Right forelimb (tissue), 1 donor: Measurements from ENCODE around the gene CLEC16A.
"Not testable (repeated sequence)": the region's sequence is repeated elsewhere in the genome, so short reads cannot be mapped to it uniquely, and the experiment has no call there.

Experiments
- DNase-seq: peaks from one replicate; pipeline ENCODE4 v3.0.0-alpha.2; 2018

CLEC16A gene

DNA sequence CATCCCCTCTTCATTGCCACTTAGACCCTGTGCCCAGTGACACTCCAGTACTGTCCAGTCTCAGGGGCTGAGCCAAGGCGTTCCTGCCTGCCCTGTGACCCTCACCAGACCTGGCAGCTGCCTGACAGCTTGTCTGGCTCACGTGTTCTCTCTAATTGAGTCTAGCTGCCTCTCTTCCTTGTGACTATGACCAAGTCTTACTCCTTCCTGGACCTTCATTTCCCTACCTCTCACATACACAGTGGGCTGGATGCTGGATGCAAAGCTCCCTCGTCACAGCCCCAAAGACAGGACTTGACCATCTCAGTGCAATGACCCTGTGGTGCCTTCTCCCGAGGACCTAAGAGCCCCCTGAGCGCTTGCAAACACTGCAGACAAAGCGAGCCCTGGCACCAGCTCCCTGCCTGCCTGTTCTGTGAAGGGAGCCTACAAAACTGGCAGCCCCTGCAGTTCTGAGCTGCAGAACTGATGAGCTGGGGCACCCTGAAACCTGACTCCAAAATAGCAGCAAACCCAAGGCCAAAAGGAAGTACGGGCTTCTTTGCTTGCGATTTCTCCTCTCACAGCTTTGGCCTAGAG, 3.8 kb upstream of the CLEC16A start:
- no peak for DNase-seq

DNA sequence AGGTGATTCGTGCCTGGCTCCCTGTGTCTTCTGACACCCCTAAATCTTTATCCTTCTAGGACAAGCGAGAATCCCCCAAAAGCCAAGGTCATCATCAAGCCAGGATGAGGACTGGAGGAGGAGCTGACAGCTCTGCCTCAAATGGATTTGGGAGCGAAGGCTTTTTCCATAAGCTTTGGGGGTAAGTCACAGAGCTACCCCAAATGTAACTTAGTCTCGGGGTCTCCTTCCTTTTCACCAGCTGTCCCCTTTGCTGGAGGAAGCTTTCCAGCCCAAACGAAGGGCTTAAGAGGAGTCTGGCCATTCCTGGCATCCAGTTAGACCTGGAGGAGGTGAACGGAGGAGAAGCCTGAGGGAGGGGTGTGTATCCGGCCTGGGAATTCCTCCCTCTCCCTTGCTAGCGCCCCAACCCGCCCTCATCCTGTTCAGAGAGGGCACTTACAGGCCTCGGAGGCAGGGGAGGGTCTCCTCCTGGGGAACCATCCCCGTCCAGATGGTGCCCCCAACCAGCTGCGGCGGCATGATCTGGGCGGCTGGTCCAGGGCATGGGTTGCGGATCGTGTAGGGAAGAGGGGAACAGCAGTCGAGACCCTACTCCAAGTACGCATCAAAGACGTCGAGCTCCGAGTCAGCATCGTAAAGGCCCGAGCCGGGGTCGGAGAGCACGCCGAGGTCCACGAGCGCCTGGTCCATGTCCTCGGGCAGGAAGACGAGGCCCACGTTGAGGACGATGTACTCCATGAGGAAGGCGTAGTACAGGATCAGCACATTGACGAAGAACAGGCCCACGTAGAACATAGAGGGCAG, 3.0 kb upstream of the CLEC16A start:
- DNase-seq = no peak

DNA sequence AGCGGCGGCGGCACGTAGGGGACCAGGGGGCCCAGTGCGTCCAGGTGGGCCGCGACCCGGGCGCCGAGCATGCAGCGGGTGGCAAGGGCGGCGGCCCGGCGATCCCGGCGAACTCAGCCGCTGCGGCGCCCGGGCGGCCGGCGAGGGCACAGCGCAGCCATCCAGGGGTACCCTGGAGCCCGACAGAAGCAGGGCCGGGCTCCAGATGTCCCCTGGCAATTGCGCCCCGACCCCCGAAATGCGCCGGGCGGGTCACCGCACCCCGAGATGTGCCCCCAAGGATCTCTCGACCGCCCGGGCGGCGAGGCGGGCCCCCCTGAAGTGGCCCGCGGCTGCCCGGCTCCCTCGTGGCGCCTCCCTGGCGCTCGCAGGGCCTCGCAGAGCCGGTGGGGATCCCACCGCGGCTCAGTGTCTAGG, 2.4 kb upstream of the CLEC16A start:
- DNase-seq = not testable (repeated sequence)

DNA sequence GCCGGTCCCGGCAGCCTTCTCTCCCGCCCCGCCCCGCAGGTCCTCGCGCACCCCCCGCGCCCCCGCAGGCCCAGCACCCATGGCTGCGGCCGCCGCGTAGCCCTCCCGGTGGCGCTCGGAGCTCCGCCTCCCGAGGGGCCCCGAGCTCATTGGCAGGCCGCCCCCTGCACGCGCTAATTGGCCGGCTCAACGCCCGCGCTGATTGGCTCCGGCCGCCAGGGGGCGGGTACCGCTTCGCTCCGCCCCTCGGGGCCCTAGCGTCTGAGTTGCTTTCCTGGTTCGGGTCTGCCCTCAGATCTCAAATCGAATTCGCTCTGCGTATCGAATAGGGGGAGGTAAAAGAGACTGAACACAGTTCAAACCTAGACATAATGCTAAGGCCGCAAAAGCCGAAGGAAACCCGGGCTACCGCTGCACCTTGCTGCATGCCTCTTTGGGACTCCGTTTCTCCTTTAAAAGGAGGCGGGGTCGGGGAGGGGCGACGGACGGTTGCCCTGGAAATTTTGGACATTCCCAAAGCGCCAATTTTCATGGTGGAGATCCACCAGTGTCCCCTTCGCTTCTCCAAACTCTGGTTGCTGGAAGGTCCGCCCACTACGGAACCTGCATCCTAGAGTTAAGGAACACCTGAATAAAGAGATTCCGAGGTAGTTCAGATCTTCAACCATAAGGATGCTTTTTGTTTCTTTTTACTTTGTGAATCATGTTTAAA, 1.9 kb upstream of the CLEC16A start, which contains the start of gene DEXI:
TSS of gene DEXI (minus strand) at position 117 of the 712 bp plus-strand sequence. CDS start 463 bp downstream, outside the sequence.
- DNase-seq = peak; percentile 94

DNA sequence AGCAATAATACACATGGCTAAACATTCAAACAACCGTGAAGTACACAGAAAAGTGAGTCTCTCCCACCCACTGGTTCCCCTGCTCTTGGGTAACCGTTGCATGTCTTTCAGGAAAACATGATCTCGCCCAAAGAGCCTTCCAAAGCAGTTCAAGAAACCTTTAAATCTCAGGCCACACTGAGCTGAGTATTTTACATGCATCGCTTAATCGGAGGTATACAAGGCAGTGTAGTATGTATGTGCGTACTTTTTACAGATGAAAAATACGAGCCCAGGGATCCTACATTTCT, 1.4 kb upstream of the CLEC16A start:
- DNase-seq = no peak

DNA sequence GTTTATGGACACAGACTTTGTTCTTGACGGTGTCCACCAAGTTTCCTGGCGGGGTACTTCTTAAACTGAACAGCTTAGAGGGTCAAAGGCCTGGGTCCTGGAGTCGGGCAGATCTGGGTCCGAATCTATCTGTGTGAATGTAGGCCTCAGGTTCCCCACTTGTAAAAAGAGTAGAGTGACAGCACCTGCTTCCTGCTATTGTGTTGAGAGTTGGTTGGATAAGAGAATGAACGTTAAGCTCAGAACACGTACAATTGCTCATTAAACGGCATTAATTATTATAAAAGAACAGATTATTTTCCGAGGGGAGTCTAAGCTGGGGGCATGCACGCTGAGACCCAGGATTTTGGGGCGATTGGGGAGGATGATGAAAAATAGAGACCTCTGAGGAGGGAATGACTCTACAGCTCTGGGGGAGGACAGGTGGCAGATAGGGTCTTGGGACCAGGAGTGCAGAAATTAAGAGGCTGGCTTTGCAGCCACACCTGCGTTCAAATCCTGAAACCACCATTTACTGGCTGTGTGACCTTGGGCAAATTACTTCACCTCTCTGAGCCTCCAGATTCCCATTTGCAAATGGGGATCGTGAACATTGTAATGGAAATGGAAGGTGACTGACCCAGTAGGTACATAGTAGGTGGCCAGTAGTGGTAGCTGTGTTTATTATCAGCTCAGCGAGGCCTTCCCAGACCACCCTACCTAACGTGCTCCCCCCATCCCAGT, 862 bp downstream of the CLEC16A start:
- no peak for DNase-seq

DNA sequence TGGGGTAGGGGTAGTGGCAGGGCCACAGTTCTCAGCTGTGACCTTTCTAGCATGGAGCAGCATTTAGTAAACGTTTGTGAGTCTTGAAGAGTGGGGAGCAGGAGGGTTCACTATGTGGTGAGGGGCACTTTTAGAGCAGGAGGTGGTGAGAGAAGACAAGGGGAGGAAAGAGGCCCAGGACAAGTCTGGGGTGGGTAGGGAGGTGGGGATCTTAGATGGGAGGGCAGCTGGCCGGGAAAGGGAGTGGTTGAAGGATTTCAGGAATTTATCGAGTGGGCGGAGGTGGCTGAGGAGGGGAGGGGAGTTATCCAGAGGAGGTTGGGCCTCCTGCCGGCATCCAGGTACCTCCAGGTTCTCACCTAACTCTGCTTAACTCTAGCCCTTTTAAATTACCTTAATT, 1.9 kb downstream of the CLEC16A start:
- no peak for DNase-seq

DNA sequence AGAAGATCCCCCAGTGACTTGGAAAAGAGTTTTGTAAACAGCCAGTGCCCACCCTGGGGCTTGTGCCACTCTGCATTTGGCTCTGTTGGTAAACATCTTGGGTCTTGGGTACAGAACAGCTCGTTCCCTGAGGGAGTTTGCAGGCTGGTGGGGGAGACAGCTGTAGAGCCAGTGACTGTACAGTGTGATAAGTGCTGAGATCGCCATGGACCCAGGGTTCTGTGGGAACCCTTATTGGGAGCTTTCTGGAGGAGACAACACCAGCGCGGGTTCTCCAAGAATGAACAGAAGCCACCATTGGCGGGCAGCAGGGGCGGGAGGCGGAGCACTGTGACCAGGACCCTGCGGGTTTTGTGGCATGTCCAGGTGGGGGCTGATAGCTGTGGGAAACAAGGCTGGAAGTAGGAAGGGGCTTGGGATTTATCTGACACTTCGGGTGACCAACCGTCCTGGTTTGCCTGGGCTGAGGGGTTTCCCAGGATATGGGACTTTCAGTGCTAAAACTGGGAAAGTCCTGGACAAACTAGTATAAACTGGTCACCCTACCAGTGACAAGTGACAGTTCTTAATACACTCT, 2.9 kb downstream of the CLEC16A start:
- no peak for DNase-seq

DNA sequence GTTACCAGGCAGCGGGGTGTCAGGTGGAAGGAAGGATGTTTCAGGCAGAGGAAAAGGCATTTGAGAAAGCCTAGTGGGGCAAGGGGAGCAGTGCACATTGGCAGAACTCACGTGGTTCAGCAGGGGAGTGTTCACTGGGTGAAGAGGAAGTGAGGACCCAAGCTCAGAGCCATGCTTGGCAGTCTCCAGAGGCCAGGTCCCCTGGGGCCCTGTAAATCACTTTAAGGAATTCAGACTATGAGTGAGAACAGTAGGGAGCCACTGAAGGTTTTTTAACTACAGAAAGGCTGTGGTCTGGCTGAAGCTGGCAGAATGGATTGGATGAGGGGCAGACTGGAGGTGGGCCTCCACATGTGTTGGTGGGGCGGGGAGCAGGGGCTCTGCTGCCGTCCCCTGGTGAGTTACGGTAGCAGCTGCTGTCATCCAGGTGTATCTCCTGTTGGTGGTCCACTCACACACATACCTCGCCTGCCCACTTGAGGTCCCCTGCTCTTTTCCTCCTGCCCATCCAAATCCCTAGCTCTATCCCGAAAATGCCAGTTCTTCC, 5.1 kb downstream of the CLEC16A start:
- DNase-seq = no peak

DNA sequence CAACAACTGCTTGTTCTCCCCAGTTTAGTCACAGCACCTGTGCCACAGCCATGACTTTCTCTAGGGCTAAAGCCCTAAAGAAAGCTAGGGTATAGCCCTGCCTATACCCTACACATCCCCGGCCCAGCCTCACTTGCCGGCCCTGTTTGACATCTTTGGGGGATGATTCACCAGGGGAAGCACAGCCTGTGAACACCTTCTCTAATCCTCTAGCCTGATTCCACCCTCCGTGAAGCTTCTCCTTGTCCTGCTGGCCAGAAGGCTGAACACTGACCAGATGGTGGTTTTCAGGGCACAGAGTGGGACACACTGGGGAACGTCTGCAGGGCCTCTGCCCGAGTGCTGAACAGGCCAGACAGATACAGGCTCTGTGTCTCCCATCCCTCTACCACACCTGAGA, 6.0 kb downstream of the CLEC16A start:
- no peak for DNase-seq

DNA sequence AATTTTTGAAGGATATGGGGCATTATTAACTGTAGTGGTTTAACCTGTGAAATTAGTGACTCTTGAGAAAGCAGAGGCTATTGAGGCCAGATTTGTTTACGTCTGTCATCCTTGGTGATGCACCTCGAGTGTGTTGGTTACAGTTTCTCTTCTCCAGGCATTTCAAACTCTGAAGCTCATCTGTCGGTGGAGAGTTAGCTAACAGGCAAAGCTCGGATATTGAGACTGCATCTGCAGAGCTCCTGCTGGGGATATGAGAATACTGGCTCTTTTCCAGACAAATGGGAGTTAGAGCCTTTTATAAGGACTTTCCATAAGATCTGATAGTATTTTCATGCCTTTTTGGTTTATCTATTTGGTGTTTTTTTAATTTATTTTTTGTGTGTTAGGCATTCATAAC, 6.7 kb downstream of the CLEC16A start:
- DNase-seq = no peak

DNA sequence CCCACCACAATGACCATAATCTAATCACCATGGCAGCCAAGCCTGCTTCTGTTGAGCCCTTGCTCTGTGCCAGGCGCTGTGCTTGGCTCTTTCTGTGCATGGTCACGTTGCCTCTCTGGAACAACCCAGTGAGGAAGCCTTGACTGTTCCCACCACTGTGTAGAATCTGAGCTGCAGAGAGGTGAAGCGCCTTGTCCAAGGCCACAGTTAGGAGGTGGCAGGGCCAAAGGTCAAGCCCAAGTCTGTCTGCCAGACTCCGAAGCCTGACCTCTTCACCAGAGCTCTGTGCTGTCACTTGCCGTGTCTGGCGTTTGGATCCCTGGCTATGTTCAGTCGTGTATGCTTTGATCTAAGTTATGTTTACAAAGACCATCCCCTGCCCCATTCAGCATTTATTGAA, 10.5 kb downstream of the CLEC16A start:
- no peak for DNase-seq

DNA sequence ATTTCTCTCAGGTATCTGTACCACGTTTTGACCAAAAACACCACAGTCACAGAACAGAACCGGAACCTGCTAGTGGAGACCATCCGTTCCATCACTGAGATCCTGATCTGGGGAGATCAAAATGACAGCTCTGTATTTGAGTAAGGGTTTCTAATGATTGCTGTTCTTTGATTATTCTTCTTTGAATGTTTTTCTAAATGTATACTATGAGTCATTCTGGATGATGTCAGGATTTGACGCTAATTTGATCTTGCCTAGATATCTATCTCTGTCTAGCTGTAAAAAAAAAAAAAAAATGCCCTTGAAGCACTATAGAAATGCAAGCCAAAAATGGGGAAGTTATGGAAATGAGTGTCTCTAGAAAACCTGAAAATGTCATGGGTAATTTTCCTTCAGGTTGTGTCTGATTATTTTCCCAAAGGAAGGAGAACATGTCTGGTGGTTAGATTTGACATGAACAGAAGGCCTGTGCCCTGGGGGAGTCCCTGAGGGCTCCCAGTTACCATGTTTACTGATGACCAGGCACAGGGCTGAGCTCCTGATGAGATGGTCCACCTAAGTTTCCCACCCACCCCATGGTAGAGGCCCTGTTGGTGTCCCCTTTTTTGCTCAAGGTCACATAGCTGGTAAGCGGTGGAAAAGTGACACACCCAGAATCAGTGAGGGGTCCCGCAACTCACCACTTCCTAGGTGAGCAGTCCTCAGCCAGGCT, 13.6 kb downstream of the CLEC16A start:
- no peak for DNase-seq

DNA sequence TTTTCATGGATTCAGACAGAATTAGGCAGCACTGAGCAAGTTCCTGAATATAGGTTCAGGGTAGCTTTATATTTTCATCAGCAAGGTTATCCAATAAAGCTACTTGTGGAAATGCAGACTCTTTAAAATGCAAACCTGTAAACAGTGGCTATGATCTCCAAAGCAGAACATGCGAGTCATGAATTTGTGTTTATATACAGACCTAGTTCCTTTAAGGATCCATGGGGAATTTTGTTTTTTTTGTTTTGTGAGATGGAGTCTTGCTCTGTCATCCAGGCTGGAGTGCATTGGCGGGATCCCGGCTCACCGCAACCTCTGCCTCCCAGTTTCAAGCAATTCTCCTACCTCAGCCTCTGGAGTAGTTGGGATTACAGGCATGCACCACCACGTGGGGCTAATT, 14.8 kb downstream of the CLEC16A start:
- DNase-seq = no peak

DNA sequence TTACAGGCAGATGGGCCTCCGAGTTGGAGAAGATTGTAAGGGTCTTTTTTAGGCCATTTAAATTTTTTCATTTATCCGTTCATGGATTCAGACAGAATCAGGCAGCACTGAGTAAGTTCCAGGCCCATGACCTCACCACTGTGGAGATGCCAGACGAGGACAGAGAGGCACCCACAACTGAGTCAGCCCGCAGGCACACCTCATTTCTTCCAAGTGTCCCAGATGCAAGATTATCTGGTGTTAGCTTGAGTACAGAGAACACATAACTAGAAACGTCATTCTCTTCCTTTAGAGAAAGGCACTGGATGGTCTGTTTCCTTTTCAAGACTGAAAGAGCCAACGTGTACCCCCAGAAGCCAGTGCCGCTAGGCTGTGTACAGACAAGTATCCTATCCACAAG, 16.9 kb downstream of the CLEC16A start:
- no peak for DNase-seq

DNA sequence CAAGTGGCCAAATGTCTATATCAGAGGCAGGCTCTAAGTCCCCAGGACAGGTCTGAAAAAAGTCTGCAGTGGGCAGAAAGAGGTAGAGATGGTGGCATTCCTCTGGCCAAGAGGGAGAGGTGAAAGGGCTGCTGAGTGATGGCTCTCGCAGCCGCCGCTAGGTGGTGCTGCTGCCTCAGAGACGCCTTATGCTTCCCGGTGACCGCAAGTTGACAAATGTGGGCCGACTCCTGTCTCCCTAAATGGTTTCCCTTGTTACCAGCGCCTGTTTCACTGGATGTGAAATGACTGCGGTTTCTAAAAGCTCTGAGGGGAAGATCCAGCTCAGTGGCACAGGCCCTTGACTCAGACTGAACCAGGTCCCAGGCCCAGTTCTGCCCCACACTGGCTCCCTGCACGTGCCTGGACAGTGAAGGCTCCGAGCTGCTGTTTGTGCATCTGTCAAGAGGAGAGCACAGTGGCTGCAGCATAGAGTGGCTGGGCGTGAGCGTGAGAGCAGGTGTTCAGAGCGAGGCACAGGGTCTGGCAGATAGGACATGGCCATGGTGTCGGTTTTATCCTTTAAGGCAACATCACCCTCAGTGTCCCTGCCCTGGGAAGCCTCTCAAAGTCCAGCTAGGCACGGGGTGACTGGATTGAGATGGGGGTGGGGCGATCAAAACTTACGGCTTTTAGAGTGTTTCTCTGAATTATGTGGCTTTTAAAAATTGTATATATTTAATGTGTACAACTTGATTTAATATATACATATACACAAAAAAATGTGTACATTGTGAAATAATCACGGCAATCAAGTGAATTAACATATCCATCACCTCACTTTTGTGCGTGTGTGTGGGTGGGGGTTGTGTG, 19.9 kb downstream of the CLEC16A start:
- peak; percentile 90 for DNase-seq

DNA sequence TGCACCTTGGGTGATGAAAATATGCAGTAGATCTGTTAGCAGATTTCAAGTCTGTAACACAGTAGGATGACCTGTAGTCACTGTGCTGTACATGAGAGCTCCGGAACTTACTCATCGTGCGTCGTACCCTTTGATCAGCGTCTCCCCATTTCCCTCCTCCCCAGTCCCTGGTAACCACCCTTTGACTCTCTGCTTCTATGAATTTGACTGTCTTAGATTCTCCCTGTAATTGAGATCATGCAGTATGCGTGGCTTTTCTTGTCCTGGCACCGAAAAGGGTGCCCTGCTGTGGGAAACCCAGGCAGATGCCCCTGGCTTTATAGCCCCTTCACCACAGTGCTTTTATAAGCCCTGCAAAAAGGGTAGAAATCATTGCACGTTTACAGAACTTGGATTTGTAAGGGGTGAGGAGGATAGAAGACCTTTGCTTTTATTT, 20.5 kb downstream of the CLEC16A start:
- no peak for DNase-seq

DNA sequence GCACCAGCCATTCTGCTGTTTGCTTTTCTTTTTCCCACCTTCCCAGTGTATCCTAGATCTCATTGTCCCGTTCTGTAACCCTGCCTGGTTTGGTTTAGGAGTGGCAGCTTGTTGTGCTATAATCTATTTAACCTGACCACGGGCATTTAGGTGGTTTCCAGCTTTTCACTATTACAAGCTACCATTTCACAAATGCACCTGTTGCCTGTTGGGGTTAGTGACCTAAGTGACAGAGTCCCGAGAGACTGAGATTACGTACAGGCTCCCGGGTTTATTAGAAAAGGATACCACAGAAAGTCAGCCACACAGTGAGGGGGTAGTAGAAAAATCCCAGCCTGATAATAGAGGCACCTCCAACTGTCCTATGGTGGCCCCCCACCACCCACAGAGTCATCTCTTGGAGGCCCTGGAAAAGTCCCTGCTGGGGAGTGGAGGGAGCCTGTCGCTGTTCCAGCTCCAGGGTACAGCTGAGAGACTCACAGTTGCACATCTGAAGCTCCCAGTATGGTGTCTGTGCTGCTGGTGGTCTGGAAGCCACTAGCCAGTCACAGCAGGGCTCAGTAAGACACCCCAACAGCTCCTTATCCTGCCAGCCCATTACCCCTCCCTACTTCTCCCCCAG, 21.2 kb downstream of the CLEC16A start:
- DNase-seq = no peak

DNA sequence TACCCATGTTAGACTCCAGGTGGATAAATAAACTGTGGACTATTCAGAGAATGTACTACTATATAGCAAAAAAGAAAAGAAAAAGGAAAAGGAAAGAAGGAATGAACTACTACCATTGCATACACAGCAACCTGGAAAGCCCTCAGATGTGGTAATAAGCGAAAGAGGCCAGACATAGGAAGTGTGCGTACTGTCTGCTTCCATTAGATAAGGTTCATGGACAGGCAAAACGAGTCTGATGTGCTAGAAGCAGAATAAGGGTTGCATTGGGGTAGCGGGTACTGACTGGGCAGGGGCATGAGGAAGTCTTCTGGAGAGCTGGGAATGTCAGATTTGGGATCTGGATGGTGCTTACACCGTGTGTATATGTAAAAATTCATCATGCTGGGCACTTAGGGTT, 21.8 kb downstream of the CLEC16A start:
- no peak for DNase-seq

DNA sequence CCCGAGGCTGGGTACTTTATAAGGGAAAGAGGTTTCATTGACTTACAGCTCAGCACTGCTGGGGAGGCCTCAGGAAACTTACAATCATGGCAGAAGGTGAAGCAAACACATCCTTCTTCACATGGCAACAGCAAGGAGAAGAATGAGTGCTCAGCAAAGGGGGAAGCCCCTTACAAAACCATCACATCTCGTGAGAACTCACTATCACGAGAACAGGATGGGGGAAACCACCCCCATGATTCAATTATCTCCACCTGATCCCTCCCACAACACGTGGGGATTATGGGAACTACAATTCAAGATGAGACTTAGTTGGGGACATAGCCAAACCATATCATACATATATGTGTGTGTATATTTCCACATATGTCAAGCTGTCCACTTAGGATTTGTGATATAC, 22.2 kb downstream of the CLEC16A start:
- DNase-seq = not testable (repeated sequence)

DNA sequence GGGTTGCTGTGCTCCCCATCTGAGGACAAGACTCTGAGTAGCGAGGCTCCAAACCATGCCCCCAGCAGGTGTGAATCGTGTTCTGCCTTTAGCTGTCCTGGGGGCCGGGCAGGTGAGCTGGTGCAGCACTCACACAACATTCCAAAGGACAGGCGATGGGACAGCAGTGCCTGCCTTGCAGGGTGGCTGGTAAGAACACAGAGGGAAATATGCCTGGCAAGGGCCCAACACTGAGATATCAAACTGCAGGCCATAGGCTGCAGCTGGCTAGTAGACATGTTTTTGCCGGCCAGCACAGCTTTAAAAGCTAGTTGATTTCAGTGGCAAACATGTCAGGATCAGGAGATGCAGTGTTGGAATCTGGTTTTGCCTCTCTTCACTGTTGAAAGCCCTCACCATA, 23.6 kb downstream of the CLEC16A start:
- DNase-seq = no peak
